CD4-positive, alpha-beta T cell (primary cell): ENCODE measurements around the gene DAPK1. TPM values are rescaled to one million over a fixed set of nuclear protein-coding genes. Genes with fewer than 3 reads are reported as not detected.

Experiments
- ATAC-seq: fragments of 200-7000 bp; cut with Tn5 transposase; one replicate; pipeline ENCODE4 v1.10.0; 2022; ENCODE audit warnings: mild to moderate bottlenecking; ENCODE audit not compliant: poor library complexity
- CTCF ChIA-PET: fragments of 350-600 bp; sonication (Branson Sonifier 250); formaldehyde crosslinking; loops from one replicate; lab custom pipeline; 2021; ENCODE audit warnings: antibody characterized with exemption, inconsistent platforms; lab: Charles Lee
- POLR2A ChIA-PET: fragments of 350-600 bp; sonication (Branson Sonifier 250); formaldehyde crosslinking; loops from one replicate; lab custom pipeline; 2021; ENCODE audit warnings: antibody characterized with exemption, inconsistent platforms; lab: Charles Lee
- DNase-seq, 14 experiments: peaks; one replicate each; pipeline ENCODE4 v3.0.0-alpha.2; 2013 to 2020; ENCODE audit warnings: mixed read lengths in 2 of 14
- H3K27ac ChIP-seq, 2 donors: one replicate each; pipeline versions ENCODE4 v1.5.1 to v1.7.0; 2013; ENCODE audit warnings: low read length in 2 of 2, low read depth in 1 of 2, mild to moderate bottlenecking in 1 of 2
- H3K27me3 ChIP-seq, 2 experiments: 1 replicate in 1 of 2; 2 replicates in 1 of 2; pipeline versions ENCODE4 v1.6.1 to v1.7.0; 2013; ENCODE audit warnings: low read length in 2 of 2, control low read depth in 1 of 2, mild to moderate bottlenecking in 1 of 2, moderate library complexity in 1 of 2; ENCODE audit not compliant: insufficient read depth in 2 of 2, control insufficient read depth in 1 of 2
- H3K36me3 ChIP-seq: one replicate; pipeline ENCODE4 v1.6.1; 2013; ENCODE audit warnings: low read length, control low read depth; ENCODE audit not compliant: insufficient read depth
- H3K4me1 ChIP-seq: one replicate; pipeline ENCODE4 v1.6.1; 2013; ENCODE audit warnings: low read length, control low read depth; ENCODE audit not compliant: insufficient read depth
- H3K4me3 ChIP-seq: one replicate; pipeline ENCODE4 v1.5.1; 2013; ENCODE audit warnings: mild to moderate bottlenecking, low read length, moderate library complexity
- H3K9me3 ChIP-seq, 2 experiments: 1 replicate in 1 of 2; 2 replicates in 1 of 2; pipeline versions ENCODE4 v1.6.1 to v1.7.0; 2013; ENCODE audit warnings: low read length in 2 of 2, mild to moderate bottlenecking in 2 of 2, control low read depth in 1 of 2, moderate library complexity in 1 of 2; ENCODE audit not compliant: control insufficient read depth in 1 of 2, insufficient read depth in 1 of 2
- H3K27ac Mint-ChIP-seq: one replicate; pipeline ENCODE4 v1.8.0; 2020; ENCODE audit warnings: mixed read lengths
- H3K27me3 Mint-ChIP-seq: one replicate; pipeline ENCODE4 v1.8.0; 2021; ENCODE audit warnings: mixed read lengths
- H3K36me3 Mint-ChIP-seq: one replicate; pipeline ENCODE4 v1.8.0; 2021; ENCODE audit warnings: low read depth, mixed read lengths
- H3K4me1 Mint-ChIP-seq: one replicate; pipeline ENCODE4 v1.8.0; 2021; ENCODE audit warnings: low read depth, mixed read lengths
- H3K4me3 Mint-ChIP-seq: one replicate; pipeline ENCODE4 v1.8.0; 2020; ENCODE audit warnings: mild to moderate bottlenecking, mixed read lengths
- H3K9me3 Mint-ChIP-seq: one replicate; pipeline ENCODE4 v1.8.0; 2020; ENCODE audit warnings: mixed read lengths
- intact Hi-C, 2 experiments: fragments of 100-400 bp; cut with DNase I in 1 of 2; cut with micrococcal nuclease in 1 of 2; formaldehyde crosslinking; loops; one replicate each; pipeline versions ENCODE4 v1.15.1 to v1.9.0; 2023 to 2025; cut with DNase I, micrococcal nuclease
- total RNA-seq, 174 experiments: library from RNA in 2 of 174; stranded (reverse) in 2 of 174; gene quantifications; one replicate each; pipeline ENCODE4 v1.2.3 and lab custom pipeline; 2021 to 2026
- TF ChIP-seq, protein P1 (sequence below): fragments of 200-600 bp; IDR thresholded peaks from one replicate; pipeline ENCODE4 v1.8.0; 2022; ENCODE audit warnings: antibody characterized with exemption, mild to moderate bottlenecking

Gene DAPK1
- total RNA-seq, 2 experiments from 2014 or later: 2.7 TPM

DNA sequence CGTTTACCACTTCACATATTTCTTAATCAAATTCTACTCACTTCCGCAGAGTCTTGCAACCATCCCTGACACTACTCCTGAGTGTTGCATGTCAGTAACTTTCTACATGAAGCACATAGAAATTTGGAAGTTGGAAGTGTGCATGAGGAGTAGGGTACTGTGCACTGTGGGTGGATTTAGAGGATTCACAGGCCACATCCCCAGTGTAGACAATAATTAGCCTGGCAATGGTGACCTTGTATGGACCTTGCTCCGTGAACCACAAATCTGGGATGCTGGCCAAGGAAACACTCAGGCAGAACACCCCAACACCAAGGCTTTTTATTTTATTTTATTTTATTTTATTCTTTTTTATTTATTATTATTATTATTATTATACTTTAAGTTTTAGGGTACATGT, 253.8 kb downstream of the DAPK1 start:
- no peaks in the 10 kb centered on the region for H3K4me1 Mint-ChIP-seq
- H3K27ac Mint-ChIP-seq: no peak overlapping the region
- H3K4me1 ChIP-seq: no peaks in the 10 kb centered on the region
- DNase-seq (no peak), ATAC-seq (no peak)
- no peaks in the 10 kb centered on the region for H3K36me3 ChIP-seq
- no peak overlapping the region for H3K27ac ChIP-seq
- intact Hi-C loops: no loop called here
- H3K36me3 Mint-ChIP-seq: no peaks in the 10 kb centered on the region
- TF ChIP-seq, protein P1, sequence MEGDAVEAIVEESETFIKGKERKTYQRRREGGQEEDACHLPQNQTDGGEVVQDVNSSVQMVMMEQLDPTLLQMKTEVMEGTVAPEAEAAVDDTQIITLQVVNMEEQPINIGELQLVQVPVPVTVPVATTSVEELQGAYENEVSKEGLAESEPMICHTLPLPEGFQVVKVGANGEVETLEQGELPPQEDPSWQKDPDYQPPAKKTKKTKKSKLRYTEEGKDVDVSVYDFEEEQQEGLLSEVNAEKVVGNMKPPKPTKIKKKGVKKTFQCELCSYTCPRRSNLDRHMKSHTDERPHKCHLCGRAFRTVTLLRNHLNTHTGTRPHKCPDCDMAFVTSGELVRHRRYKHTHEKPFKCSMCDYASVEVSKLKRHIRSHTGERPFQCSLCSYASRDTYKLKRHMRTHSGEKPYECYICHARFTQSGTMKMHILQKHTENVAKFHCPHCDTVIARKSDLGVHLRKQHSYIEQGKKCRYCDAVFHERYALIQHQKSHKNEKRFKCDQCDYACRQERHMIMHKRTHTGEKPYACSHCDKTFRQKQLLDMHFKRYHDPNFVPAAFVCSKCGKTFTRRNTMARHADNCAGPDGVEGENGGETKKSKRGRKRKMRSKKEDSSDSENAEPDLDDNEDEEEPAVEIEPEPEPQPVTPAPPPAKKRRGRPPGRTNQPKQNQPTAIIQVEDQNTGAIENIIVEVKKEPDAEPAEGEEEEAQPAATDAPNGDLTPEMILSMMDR: no peak
- H3K27me3 Mint-ChIP-seq: peaks cover 11% of the 10 kb centered on the region
- H3K4me3 Mint-ChIP-seq: no peak overlapping the region
- H3K27me3 ChIP-seq: no peaks in the 10 kb centered on the region
- H3K4me3 ChIP-seq: no peak overlapping the region
- H3K9me3 ChIP-seq: peaks cover 0 to 8% of the 10 kb centered on the region in 2 experiments
- ChIA-PET CTCF (no interaction called here), POLR2A (no interaction called here)
- H3K9me3 Mint-ChIP-seq: peaks cover 3% of the 10 kb centered on the region

DNA sequence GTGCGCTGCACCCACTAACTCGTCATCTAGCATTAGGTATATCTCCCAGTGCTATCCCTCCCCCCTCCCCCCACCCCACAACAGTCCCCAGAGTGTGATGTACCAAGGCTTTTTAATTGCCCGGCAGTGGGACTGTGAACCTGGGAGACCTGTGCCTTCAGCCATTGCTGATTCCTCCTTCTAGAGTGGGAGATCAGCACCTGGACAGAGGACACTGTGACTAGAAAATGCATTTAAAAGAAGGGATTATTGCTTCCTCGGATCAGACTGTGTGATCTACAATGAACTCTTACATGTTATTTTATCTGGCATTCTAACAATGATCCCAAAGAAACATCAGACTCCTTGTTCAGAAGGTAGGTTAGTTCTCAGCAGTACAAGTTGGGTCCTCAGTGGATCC, 254.2 kb downstream of the DAPK1 start:
- ChIA-PET CTCF (no interaction called here), POLR2A (no interaction called here)
- H3K36me3 ChIP-seq: no peaks in the 10 kb centered on the region
- DNase-seq (no peak), ATAC-seq (no peak)
- no peak overlapping the region for H3K4me3 ChIP-seq
- H3K9me3 Mint-ChIP-seq: peaks cover 3% of the 10 kb centered on the region
- H3K36me3 Mint-ChIP-seq: no peaks in the 10 kb centered on the region
- no peak overlapping the region for H3K27ac ChIP-seq
- intact Hi-C loops: no loop called here
- no peaks in the 10 kb centered on the region for H3K27me3 ChIP-seq
- peaks cover 11% of the 10 kb centered on the region for H3K27me3 Mint-ChIP-seq
- no peak overlapping the region for H3K27ac Mint-ChIP-seq
- TF ChIP-seq, protein P1: no peak
- no peak overlapping the region for H3K4me3 Mint-ChIP-seq
- H3K4me1 ChIP-seq: no peaks in the 10 kb centered on the region
- no peaks in the 10 kb centered on the region for H3K4me1 Mint-ChIP-seq
- peaks cover 0 to 8% of the 10 kb centered on the region in 2 experiments for H3K9me3 ChIP-seq

GRCh38 chr9:87753313-87753712, 255.6 kb downstream of the DAPK1 start:
- Mint-ChIP-seq H3K9me3 (peaks cover 3% of the 10 kb centered on the region), H3K27ac (no peak overlapping the region), H3K4me3 (no peak overlapping the region), H3K4me1 (no peaks in the 10 kb centered on the region), H3K36me3 (no peaks in the 10 kb centered on the region), H3K27me3 (peaks cover 11% of the 10 kb centered on the region)
- ChIA-PET CTCF (no interaction called here), POLR2A (no interaction called here)
- no peak overlapping the region for H3K27ac ChIP-seq
- ATAC-seq (no peak), DNase-seq (no peak)
- H3K4me1 ChIP-seq: no peaks in the 10 kb centered on the region
- no peaks in the 10 kb centered on the region for H3K27me3 ChIP-seq
- TF ChIP-seq, protein P1: no peak
- intact Hi-C loops: no loop called here
- H3K4me3 ChIP-seq: no peak overlapping the region
- no peaks in the 10 kb centered on the region for H3K36me3 ChIP-seq
- peaks cover 0 to 4% of the 10 kb centered on the region in 2 experiments for H3K9me3 ChIP-seq

Other genes with a start within 250 kb of the DAPK1 start
- 1 to 10 TPM; 7.5 to 7.9 TPM for gene CTSL, start 228.3 kb downstream of the DAPK1 start, total RNA-seq